ENCODE data around the gene MYT1. TPM values are rescaled to one million over a fixed set of nuclear protein-coding genes. Genes with fewer than 3 reads are reported as not detected.

The MYT1 gene
- total RNA-seq, 1 experiment from 2014 or later: 2.0 TPM

- H3K27ac Mint-ChIP-seq: no peak overlapping the region
- TF ChIP-seq FOXK1 (CRISPR knock-in tag; IDR thresholded peaks at IDR 0.05): no peak
- TF ChIP-seq JUN (CRISPR knock-in tag; IDR thresholded peaks at IDR 0.05): no peak
- TF ChIP-seq PRRX2 (CRISPR knock-in tag; IDR thresholded peaks at IDR 0.05): no peak
- TF ChIP-seq FOXP1 (CRISPR knock-in tag; IDR thresholded peaks at IDR 0.05; ENCODE audit: borderline replicate concordance): no peak
- TF ChIP-seq ATF6 (CRISPR knock-in tag; IDR thresholded peaks at IDR 0.05): no peak
- no peak for TF ChIP-seq NFE2L1 (CRISPR knock-in tag; IDR thresholded peaks at IDR 0.05)
- no peak for TF ChIP-seq SMAD4 (CRISPR knock-in tag; IDR thresholded peaks at IDR 0.05)
- no peak for TF ChIP-seq ZNF219 (CRISPR knock-in tag; IDR thresholded peaks at IDR 0.05; ENCODE audit: borderline replicate concordance)
- no peak for TF ChIP-seq ELF4 (CRISPR knock-in tag; IDR thresholded peaks at IDR 0.05; ENCODE audit: low read depth)
- TF ChIP-seq ZNF425 (CRISPR knock-in tag; conservative IDR thresholded peaks at IDR 0.05): no peak
- no peak for TF ChIP-seq TEAD4 (CRISPR knock-in tag; IDR thresholded peaks at IDR 0.05)
- TF ChIP-seq ERG (CRISPR knock-in tag; IDR thresholded peaks at IDR 0.05): no peak
- TF ChIP-seq GABPB1 (CRISPR knock-in tag; IDR thresholded peaks at IDR 0.05): no peak
- TF ChIP-seq ZNF532 (CRISPR knock-in tag; IDR thresholded peaks at IDR 0.05; ENCODE audit: borderline replicate concordance): no peak
- no peak for TF ChIP-seq CTCF (IDR thresholded peaks at IDR 0.05)
- no peak for TF ChIP-seq SOX15 (CRISPR knock-in tag; IDR thresholded peaks at IDR 0.05)
- no peak for TF ChIP-seq GTF2I (CRISPR knock-in tag; conservative IDR thresholded peaks at IDR 0.05)
- TF ChIP-seq HMGA2 (CRISPR knock-in tag; IDR thresholded peaks at IDR 0.05): no peak
- no peak for TF ChIP-seq ETV6 (CRISPR knock-in tag; IDR thresholded peaks at IDR 0.05)
- DNase-seq (ENCODE audit: low spot score): no peak
- H3K4me3 Mint-ChIP-seq: no peak overlapping the region
- peaks cover 28% of the 10 kb centered on the region for H3K4me1 Mint-ChIP-seq
- no peak for ATAC-seq
- ChIA-PET POLR2A (no interaction called here), CTCF (interaction anchor here (1.1 kb wide), 1 partner anchor 27 kb away, joined by 7 read pairs; no protein-coding TSS in a partner anchor)
- no peaks in the 10 kb centered on the region for H3K27me3 Mint-ChIP-seq (ENCODE audit: low read depth)
- H3K36me3 Mint-ChIP-seq: peaks cover 7% of the 10 kb centered on the region
- peaks cover 8% of the 10 kb centered on the region; the same call in 1 of the 2 replicates for H3K9me3 Mint-ChIP-seq
These were observed 32.6 kb downstream of the MYT1 start for GRCh38 chr20:64196847-64197306.
